SU-DHL-6 (cell line): ENCODE data around the gene CKMT2.

Experiments
- H2AFZ ChIP-seq: fragments of 200-600 bp; sonication (generic); 2 replicates; pipeline ENCODE4 v1.6.1; 2014; ENCODE audit warnings: low read depth, mild to moderate bottlenecking, moderate library complexity, mixed read lengths, antibody characterized with exemption, low read length; ENCODE audit not compliant: severe bottlenecking
- H3F3A ChIP-seq: fragments of 200-600 bp; shearing (Covaris generic); 2 replicates; pipeline ENCODE4 v1.6.0; 2016; ENCODE audit warnings: antibody characterized with exemption, mild to moderate bottlenecking; ENCODE audit not compliant: insufficient read depth
- H3K27ac ChIP-seq: fragments of 200-600 bp; sonication (generic); 2 replicates; pipeline ENCODE4 v1.5.1; 2016; ENCODE audit warnings: low read depth, mild to moderate bottlenecking, low read length, moderate library complexity, mixed read lengths
- H3K27me3 ChIP-seq: fragments of 200-600 bp; sonication (generic), shearing (Covaris generic); 2 replicates; pipeline ENCODE4 v1.6.0; 2014; ENCODE audit warnings: mild to moderate bottlenecking, low read length
- H3K36me3 ChIP-seq: fragments of 200-600 bp; sonication (generic); 2 replicates; pipeline ENCODE4 v1.6.1; 2014; ENCODE audit warnings: mild to moderate bottlenecking, low read length, mixed read lengths
- H3K4me2 ChIP-seq: fragments of 300-600, 200-600 bp; shearing (Covaris generic), sonication (generic); 2 replicates; pipeline ENCODE4 v1.6.0; 2014; ENCODE audit warnings: low read length, low read depth, mild to moderate bottlenecking; ENCODE audit not compliant: poor library complexity, severe bottlenecking
- H3K4me3 ChIP-seq: fragments of 200-600 bp; sonication (generic); 2 replicates; pipeline ENCODE4 v1.5.1; 2014; ENCODE audit warnings: antibody characterized with exemption, low read length, mild to moderate bottlenecking, mixed read lengths; ENCODE audit not compliant: insufficient read depth, poor library complexity, severe bottlenecking
- H3K79me2 ChIP-seq: fragments of 200-600 bp; sonication (generic); 2 replicates; pipeline ENCODE4 v1.6.1; 2014; ENCODE audit warnings: mild to moderate bottlenecking, low read length, moderate library complexity; ENCODE audit not compliant: insufficient read depth
- H3K9ac ChIP-seq: fragments of 200-600 bp; sonication (generic); 2 replicates; pipeline ENCODE4 v1.7.0; 2014; ENCODE audit warnings: mild to moderate bottlenecking, low read length
- H3K9me2 ChIP-seq: fragments of 200-600 bp; sonication (generic); replicated peaks from 2 replicates; pipeline ENCODE4 v1.6.1; 2014; ENCODE audit warnings: low read length; ENCODE audit not compliant: insufficient read depth
- H3K9me3 ChIP-seq: fragments of 200-600 bp; sonication (generic); 2 replicates; pipeline ENCODE4 v1.6.1; 2014; ENCODE audit warnings: low read length, mixed read lengths; ENCODE audit not compliant: insufficient read depth
- H4K20me1 ChIP-seq: fragments of 200-600 bp; sonication (generic); 2 replicates; pipeline ENCODE4 v1.6.1; 2014; ENCODE audit warnings: low read depth, mild to moderate bottlenecking, antibody characterized with exemption, low read length, moderate library complexity, mixed read lengths
- EZH2phosphoT487 ChIP-seq: fragments of 200-600 bp; sonication (generic), shearing (Covaris generic); conservative IDR thresholded peaks from 2 replicates; pipeline ENCODE4 v1.6.1; 2018; ENCODE audit warnings: mild to moderate bottlenecking, antibody characterized with exemption, low read length, moderate library complexity, mixed read lengths
- TF ChIP-seq, protein P1 (sequence below): fragments of 200-600 bp; sonication (generic); IDR thresholded peaks from one replicate; pipeline ENCODE4 v1.5.1; 2017; ENCODE audit warnings: antibody characterized with exemption, mild to moderate bottlenecking, low read length, moderate library complexity; ENCODE audit not compliant: insufficient read depth, poor library complexity, severe bottlenecking

Gene CKMT2

GRCh38 chr5:81208904-81209303, 24.2 kb upstream of the CKMT2 start:
- H4K20me1 ChIP-seq, result no peaks in the 10 kb centered on the region
- no peak overlapping the region for H2AFZ ChIP-seq
- H3K4me2 ChIP-seq, result no peak overlapping the region
- H3K27me3 ChIP-seq, result no peaks in the 10 kb centered on the region
- H3K36me3 ChIP-seq, result no peaks in the 10 kb centered on the region
- no peak overlapping the region for H3K9ac ChIP-seq
- H3K9me3 ChIP-seq, result no peaks in the 10 kb centered on the region
- no peak overlapping the region for H3K27ac ChIP-seq
- TF ChIP-seq, protein P1, sequence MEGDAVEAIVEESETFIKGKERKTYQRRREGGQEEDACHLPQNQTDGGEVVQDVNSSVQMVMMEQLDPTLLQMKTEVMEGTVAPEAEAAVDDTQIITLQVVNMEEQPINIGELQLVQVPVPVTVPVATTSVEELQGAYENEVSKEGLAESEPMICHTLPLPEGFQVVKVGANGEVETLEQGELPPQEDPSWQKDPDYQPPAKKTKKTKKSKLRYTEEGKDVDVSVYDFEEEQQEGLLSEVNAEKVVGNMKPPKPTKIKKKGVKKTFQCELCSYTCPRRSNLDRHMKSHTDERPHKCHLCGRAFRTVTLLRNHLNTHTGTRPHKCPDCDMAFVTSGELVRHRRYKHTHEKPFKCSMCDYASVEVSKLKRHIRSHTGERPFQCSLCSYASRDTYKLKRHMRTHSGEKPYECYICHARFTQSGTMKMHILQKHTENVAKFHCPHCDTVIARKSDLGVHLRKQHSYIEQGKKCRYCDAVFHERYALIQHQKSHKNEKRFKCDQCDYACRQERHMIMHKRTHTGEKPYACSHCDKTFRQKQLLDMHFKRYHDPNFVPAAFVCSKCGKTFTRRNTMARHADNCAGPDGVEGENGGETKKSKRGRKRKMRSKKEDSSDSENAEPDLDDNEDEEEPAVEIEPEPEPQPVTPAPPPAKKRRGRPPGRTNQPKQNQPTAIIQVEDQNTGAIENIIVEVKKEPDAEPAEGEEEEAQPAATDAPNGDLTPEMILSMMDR, result no peak
- no peak for TF ChIP-seq EZH2phosphoT487
- no peaks in the 10 kb centered on the region for H3F3A ChIP-seq
- H3K9me2 ChIP-seq, result no peaks in the 10 kb centered on the region
- H3K4me3 ChIP-seq, result no peak overlapping the region
- H3K79me2 ChIP-seq, result no peaks in the 10 kb centered on the region

DNA sequence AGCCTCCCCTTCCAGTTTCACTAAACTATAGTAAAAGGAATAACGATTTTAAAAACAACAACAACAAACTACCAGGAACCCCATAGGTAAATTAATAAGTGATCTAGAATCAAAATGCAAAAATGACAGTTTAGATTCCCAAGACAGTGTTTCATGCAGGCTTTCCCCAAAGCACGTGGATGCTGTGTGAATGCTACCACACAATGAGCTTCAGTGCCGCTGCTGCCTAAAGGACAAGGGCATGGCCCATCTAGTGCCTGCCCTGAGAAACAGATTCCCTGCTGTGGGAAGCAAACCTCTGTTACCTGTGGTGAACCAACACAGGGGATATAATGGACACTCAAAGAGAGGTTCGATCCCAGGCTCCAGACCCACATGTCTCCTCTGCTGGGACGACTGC, 23.7 kb upstream of the CKMT2 start:
- no peak overlapping the region for H3K9ac ChIP-seq
- no peaks in the 10 kb centered on the region for H3K9me3 ChIP-seq
- H3K79me2 ChIP-seq, result no peaks in the 10 kb centered on the region
- no peaks in the 10 kb centered on the region for H3K9me2 ChIP-seq
- no peak overlapping the region for H2AFZ ChIP-seq
- no peaks in the 10 kb centered on the region for H3F3A ChIP-seq
- no peak overlapping the region for H3K4me3 ChIP-seq
- H3K27me3 ChIP-seq, result no peaks in the 10 kb centered on the region
- H3K36me3 ChIP-seq, result no peaks in the 10 kb centered on the region
- TF ChIP-seq, protein P1, result no peak
- TF ChIP-seq EZH2phosphoT487, result no peak
- no peak overlapping the region for H3K27ac ChIP-seq
- H4K20me1 ChIP-seq, result no peaks in the 10 kb centered on the region
- no peak overlapping the region for H3K4me2 ChIP-seq

DNA sequence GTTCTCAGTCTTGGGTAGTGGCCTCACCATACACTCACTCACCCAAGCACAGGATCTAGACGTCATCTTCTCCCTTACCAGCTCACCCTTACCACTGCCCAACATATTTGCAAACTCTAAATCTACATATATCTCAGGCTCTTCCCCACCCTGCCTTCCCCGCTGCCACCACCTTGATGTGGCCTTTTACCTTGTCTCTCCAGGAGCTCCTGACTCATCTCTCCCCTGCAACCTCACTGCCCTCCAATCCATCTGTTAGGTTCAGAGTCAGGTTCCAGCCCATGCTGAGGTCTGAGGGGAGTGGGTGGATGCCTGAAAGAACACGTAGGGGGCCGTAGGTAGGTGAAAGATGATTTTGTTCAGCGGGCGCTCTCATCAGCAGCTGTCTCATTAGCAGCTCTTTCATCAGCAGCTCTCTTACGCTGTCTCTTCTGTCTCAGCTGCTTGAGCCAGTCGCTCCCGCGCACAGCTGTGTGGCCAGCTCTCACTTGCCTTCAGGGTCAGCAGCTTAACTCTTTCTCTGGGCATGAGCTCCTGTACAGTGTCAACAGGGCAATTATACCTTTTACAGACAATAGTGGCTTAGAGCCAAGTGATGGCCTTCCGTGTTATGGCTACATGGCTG, 23.1 kb upstream of the CKMT2 start:
- H3K79me2 ChIP-seq, result no peaks in the 10 kb centered on the region
- TF ChIP-seq EZH2phosphoT487, result no peak
- TF ChIP-seq, protein P1, result no peak
- H3K9me2 ChIP-seq, result no peaks in the 10 kb centered on the region
- no peak overlapping the region for H2AFZ ChIP-seq
- no peak overlapping the region for H3K4me2 ChIP-seq
- no peak overlapping the region for H3K4me3 ChIP-seq
- H3K27me3 ChIP-seq, result no peaks in the 10 kb centered on the region
- H3K9ac ChIP-seq, result no peak overlapping the region
- H3F3A ChIP-seq, result no peaks in the 10 kb centered on the region
- H3K36me3 ChIP-seq, result no peaks in the 10 kb centered on the region
- H3K9me3 ChIP-seq, result no peaks in the 10 kb centered on the region
- no peaks in the 10 kb centered on the region for H4K20me1 ChIP-seq
- H3K27ac ChIP-seq, result no peak overlapping the region
